A549 (cell line): ENCODE measurements around the gene PDGFC.

Experiments
- EHMT2 ChIP-seq: fragments of 200-600 bp; sonication (generic); IDR thresholded peaks from 2 replicates; pipeline ENCODE4 v1.6.1; 2016; ENCODE audit warnings: antibody characterized with exemption, low read depth, mild to moderate bottlenecking, moderate library complexity
- NFE2L2 ChIP-seq: fragments of 150-350 bp; conservative IDR thresholded peaks from 2 replicates; pipeline ENCODE4 v1.6.1; 2014; ENCODE audit warnings: low read length
- POLR2A ChIP-seq: IDR thresholded peaks from 2 replicates; pipeline ENCODE4 v1.6.1; 2012; ENCODE audit warnings: mild to moderate bottlenecking, low read length
- ZSCAN20 ChIP-seq: fragments of 250-450 bp; sonication (Bioruptor Pico); IDR thresholded peaks from 2 replicates; pipeline ENCODE4 v1.8.0; 2022; ENCODE audit warnings: mild to moderate bottlenecking, moderate library complexity
- TF ChIP-seq, protein P1 (sequence below): fragments of >200 bp; sonication (Bioruptor Twin); formaldehyde crosslinking; IDR thresholded peaks from 3 replicates; pipeline ENCODE4 v1.5.1; 2016

DNA sequence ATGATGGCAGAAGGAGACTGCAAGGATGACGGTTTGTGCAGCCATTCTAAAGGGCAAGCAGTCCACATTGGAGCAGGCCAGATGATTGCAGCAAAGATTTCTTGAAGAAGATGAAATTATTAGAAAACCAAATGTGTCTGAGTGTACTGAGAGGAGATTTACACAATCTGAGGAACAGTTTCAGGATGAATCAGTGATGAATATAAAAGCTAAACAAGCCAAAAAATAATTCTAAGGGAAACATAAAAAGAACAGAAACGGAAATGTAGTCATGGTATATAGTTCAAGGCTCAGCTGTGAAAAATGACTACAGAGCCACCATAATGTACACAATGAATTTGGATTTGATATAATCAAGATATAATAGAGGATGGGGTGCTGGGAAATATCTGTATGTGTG, 168.5 kb downstream of the PDGFC start:
- TF ChIP-seq, protein P1, sequence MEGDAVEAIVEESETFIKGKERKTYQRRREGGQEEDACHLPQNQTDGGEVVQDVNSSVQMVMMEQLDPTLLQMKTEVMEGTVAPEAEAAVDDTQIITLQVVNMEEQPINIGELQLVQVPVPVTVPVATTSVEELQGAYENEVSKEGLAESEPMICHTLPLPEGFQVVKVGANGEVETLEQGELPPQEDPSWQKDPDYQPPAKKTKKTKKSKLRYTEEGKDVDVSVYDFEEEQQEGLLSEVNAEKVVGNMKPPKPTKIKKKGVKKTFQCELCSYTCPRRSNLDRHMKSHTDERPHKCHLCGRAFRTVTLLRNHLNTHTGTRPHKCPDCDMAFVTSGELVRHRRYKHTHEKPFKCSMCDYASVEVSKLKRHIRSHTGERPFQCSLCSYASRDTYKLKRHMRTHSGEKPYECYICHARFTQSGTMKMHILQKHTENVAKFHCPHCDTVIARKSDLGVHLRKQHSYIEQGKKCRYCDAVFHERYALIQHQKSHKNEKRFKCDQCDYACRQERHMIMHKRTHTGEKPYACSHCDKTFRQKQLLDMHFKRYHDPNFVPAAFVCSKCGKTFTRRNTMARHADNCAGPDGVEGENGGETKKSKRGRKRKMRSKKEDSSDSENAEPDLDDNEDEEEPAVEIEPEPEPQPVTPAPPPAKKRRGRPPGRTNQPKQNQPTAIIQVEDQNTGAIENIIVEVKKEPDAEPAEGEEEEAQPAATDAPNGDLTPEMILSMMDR: no peak
- TF ChIP-seq EHMT2: no peak
- no peak for TF ChIP-seq NFE2L2
- TF ChIP-seq ZSCAN20 (CRISPR knock-in tag): no peak
- TF ChIP-seq POLR2A: no peak
